Measurements from ENCODE around the gene PSMD13.

The PSMD13 gene

GRCh38 chr11:272195-272930, 35.6 kb downstream of the PSMD13 start:
- Histone ChIP-seq H3K4me1 (ENCODE audit: insufficient read depth, low read length, severe bottlenecking) (peaks cover 41% of the 10 kb centered on the region), H3K27ac (ENCODE audit: low read depth, low read length, poor library complexity, severe bottlenecking) (no peak overlapping the region), H3K9ac (ENCODE audit: low read length) (no peak overlapping the region), H2AFZ (ENCODE audit: low read length) (no peak overlapping the region), H4K20me1 (ENCODE audit: insufficient read depth, low read length) (no peaks in the 10 kb centered on the region), H3K4me3 (ENCODE audit: low read depth, low read length, poor library complexity, severe bottlenecking) (no peak overlapping the region), H3F3A (ENCODE audit: insufficient read depth, low read length) (no peaks in the 10 kb centered on the region; the same call in 1 of the 2 replicates), H3K36me3 (ENCODE audit: insufficient read depth, low read length) (no peaks in the 10 kb centered on the region), H3K27me3 (ENCODE audit: insufficient read depth, low read length) (no peaks in the 10 kb centered on the region), H3K9me3 (ENCODE audit: low read length) (peaks cover 6% of the 10 kb centered on the region; the same call in 1 of the 2 replicates), H3K4me2 (ENCODE audit: low read length) (no peak overlapping the region), H3K9me2 (ENCODE audit: low read depth, low read length) (no peaks in the 10 kb centered on the region), H3K79me2 (ENCODE audit: insufficient read depth, low read length) (no peaks in the 10 kb centered on the region)
- TF ChIP-seq CTCF (IDR thresholded peaks at IDR 0.05; ENCODE audit: low read length) (no peak), EZH2 (IDR thresholded peaks at IDR 0.05; ENCODE audit: borderline replicate concordance, low read length) (no peak)

- H3K4me2 ChIP-seq (ENCODE audit: low read length): no peak overlapping the region
- no peaks in the 10 kb centered on the region for H3K36me3 ChIP-seq (ENCODE audit: insufficient read depth, low read length)
- no peak overlapping the region for H3K4me3 ChIP-seq (ENCODE audit: low read depth, low read length, poor library complexity, severe bottlenecking)
- no peak overlapping the region for H3K9ac ChIP-seq (ENCODE audit: low read length)
- H3F3A ChIP-seq (ENCODE audit: insufficient read depth, low read length): no peaks in the 10 kb centered on the region; the same call in 1 of the 2 replicates
- no peaks in the 10 kb centered on the region for H3K27me3 ChIP-seq (ENCODE audit: insufficient read depth, low read length)
- no peaks in the 10 kb centered on the region for H3K9me2 ChIP-seq (ENCODE audit: low read depth, low read length)
- H3K9me3 ChIP-seq (ENCODE audit: low read length): peaks cover 6% of the 10 kb centered on the region; the same call in 1 of the 2 replicates
- H4K20me1 ChIP-seq (ENCODE audit: insufficient read depth, low read length): no peaks in the 10 kb centered on the region
- H3K4me1 ChIP-seq (ENCODE audit: insufficient read depth, low read length, severe bottlenecking): peaks cover 36% of the 10 kb centered on the region
- H2AFZ ChIP-seq (ENCODE audit: low read length): no peak overlapping the region
- no peak overlapping the region for H3K27ac ChIP-seq (ENCODE audit: low read depth, low read length, poor library complexity, severe bottlenecking)
- TF ChIP-seq EZH2 (IDR thresholded peaks at IDR 0.05; ENCODE audit: borderline replicate concordance, low read length): no peak
- no peak for TF ChIP-seq CTCF (IDR thresholded peaks at IDR 0.05; ENCODE audit: low read length)
- no peaks in the 10 kb centered on the region for H3K79me2 ChIP-seq (ENCODE audit: insufficient read depth, low read length)
These were observed 36.1 kb downstream of the PSMD13 start for GRCh38 chr11:272931-273198.

GRCh38 chr11:276219-276618, 39.4 kb downstream of the PSMD13 start:
- no peak overlapping the region for H2AFZ ChIP-seq (ENCODE audit: low read length)
- no peak overlapping the region for H3K4me3 ChIP-seq (ENCODE audit: low read depth, low read length, poor library complexity, severe bottlenecking)
- H4K20me1 ChIP-seq (ENCODE audit: insufficient read depth, low read length): no peaks in the 10 kb centered on the region
- H3K27ac ChIP-seq (ENCODE audit: low read depth, low read length, poor library complexity, severe bottlenecking): no peak overlapping the region
- peaks cover 6% of the 10 kb centered on the region; the same call in 1 of the 2 replicates for H3K9me3 ChIP-seq (ENCODE audit: low read length)
- no peak overlapping the region for H3K9ac ChIP-seq (ENCODE audit: low read length)
- no peaks in the 10 kb centered on the region for H3K36me3 ChIP-seq (ENCODE audit: insufficient read depth, low read length)
- TF ChIP-seq CTCF (IDR thresholded peaks at IDR 0.05; ENCODE audit: low read length): no peak
- TF ChIP-seq EZH2 (IDR thresholded peaks at IDR 0.05; ENCODE audit: borderline replicate concordance, low read length): no peak
- no peaks in the 10 kb centered on the region for H3K9me2 ChIP-seq (ENCODE audit: low read depth, low read length)
- no peaks in the 10 kb centered on the region; the same call in 1 of the 2 replicates for H3F3A ChIP-seq (ENCODE audit: insufficient read depth, low read length)
- H3K79me2 ChIP-seq (ENCODE audit: insufficient read depth, low read length): no peaks in the 10 kb centered on the region
- H3K4me1 ChIP-seq (ENCODE audit: insufficient read depth, low read length, severe bottlenecking): peaks cover 7% of the 10 kb centered on the region
- H3K27me3 ChIP-seq (ENCODE audit: insufficient read depth, low read length): no peaks in the 10 kb centered on the region
- H3K4me2 ChIP-seq (ENCODE audit: low read length): no peak overlapping the region

All from OCI-LY1 (cell line).